Mammary epithelial cell (primary cell): Measurements from ENCODE around the gene UNC5A.
"Not testable (repeated sequence)": the region's sequence is repeated elsewhere in the genome, so short reads cannot be mapped to it uniquely, and the experiment has no call there.

Experiments used
- EZH2 ChIP-seq: IDR thresholded peaks from 2 replicates; pipeline ENCODE4 v1.6.1; 2012; ENCODE audit warnings: low read length, inconsistent platforms, borderline replicate concordance
- TF ChIP-seq, protein P1 (sequence below), 2 donors: IDR thresholded peaks in 1 of 2; conservative IDR thresholded peaks in 1 of 2; 2 replicates each; pipeline ENCODE4 v1.5.1; 2011 to 2012; ENCODE audit warnings: inconsistent platforms in 2 of 2, low read length in 2 of 2, mild to moderate bottlenecking in 2 of 2, control low read depth in 1 of 2, low read depth in 1 of 2; ENCODE audit not compliant: insufficient read depth in 1 of 2; ENCODE audit errors: extremely low read depth in 1 of 2

GRCh38 chr5:176870644-176871043 is 60.3 kb downstream of the UNC5A start:
- TF ChIP-seq, protein P1, sequence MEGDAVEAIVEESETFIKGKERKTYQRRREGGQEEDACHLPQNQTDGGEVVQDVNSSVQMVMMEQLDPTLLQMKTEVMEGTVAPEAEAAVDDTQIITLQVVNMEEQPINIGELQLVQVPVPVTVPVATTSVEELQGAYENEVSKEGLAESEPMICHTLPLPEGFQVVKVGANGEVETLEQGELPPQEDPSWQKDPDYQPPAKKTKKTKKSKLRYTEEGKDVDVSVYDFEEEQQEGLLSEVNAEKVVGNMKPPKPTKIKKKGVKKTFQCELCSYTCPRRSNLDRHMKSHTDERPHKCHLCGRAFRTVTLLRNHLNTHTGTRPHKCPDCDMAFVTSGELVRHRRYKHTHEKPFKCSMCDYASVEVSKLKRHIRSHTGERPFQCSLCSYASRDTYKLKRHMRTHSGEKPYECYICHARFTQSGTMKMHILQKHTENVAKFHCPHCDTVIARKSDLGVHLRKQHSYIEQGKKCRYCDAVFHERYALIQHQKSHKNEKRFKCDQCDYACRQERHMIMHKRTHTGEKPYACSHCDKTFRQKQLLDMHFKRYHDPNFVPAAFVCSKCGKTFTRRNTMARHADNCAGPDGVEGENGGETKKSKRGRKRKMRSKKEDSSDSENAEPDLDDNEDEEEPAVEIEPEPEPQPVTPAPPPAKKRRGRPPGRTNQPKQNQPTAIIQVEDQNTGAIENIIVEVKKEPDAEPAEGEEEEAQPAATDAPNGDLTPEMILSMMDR (conservative IDR thresholded peaks at IDR 0.05 in 1 of 2, IDR thresholded peaks at IDR 0.05 in 1 of 2; ENCODE audit: extremely low read depth in 1 of 2, insufficient read depth in 1 of 2, low read depth in 1 of 2, low read length in 2 of 2): not testable (repeated sequence)
- TF ChIP-seq EZH2: not testable (repeated sequence)
